Body of pancreas (tissue), 4 donors: ENCODE results near the gene NT5C3B. TPM values are rescaled to one million over a fixed set of nuclear protein-coding genes. Genes with fewer than 3 reads are reported as not detected.
A peak's percentile ranks its signal among the peaks of the same experiment; 100 is the strongest.

ENCODE experiments used
- ATAC-seq: fragments of 150-250 bp; one replicate; pipeline ENCODE4 v1.9.1; 2016
- DNase-seq, 4 donors: peaks; one replicate each; pipeline ENCODE4 v3.0.0-alpha.2; 2019
- H3K27ac ChIP-seq, 4 donors: fragments of 200-600 bp; sonication (generic); 1 replicate in 3 of 4; 2 replicates in 1 of 4; pipeline versions ENCODE4 v1.5.1 to v1.6.1; 2016 to 2019; ENCODE audit warnings: mild to moderate bottlenecking in 1 of 4, mixed read lengths in 1 of 4, moderate library complexity in 1 of 4
- H3K27me3 ChIP-seq, 2 donors: fragments of 200-600 bp; sonication (generic); one replicate each; pipeline ENCODE4 v1.6.0; 2016; ENCODE audit warnings: mild to moderate bottlenecking in 1 of 2
- H3K36me3 ChIP-seq, 2 donors: fragments of 200-600 bp; sonication (generic); replicated peaks in 1 of 2; 2 replicates each; pipeline ENCODE4 v1.5.1; 2016; ENCODE audit warnings: low read depth in 2 of 2; ENCODE audit not compliant: insufficient read depth in 1 of 2
- H3K4me1 ChIP-seq: fragments of 200-600 bp; sonication (generic); one replicate; pipeline ENCODE4 v1.6.0; 2016
- H3K4me3 ChIP-seq, 2 donors: fragments of 200-600 bp; sonication (generic); 1 replicate in 1 of 2; 2 replicates in 1 of 2; pipeline ENCODE4 v1.5.1; 2016 to 2019
- H3K9me3 ChIP-seq, 3 donors: fragments of 200-600 bp; sonication (generic); 1 replicate in 2 of 3; 2 replicates in 1 of 3; pipeline ENCODE4 v1.5.1; 2016
- CTCF ChIP-seq, 7 experiments: fragments of 450-650 bp in 4 of 7; fragments of 200-600 bp in 3 of 7; sonication (generic) in 3 of 7; IDR thresholded peaks; one replicate each; pipeline ENCODE4 v1.5.1; 2016 to 2019; ENCODE audit warnings: antibody characterized with exemption in 7 of 7
- POLR2A ChIP-seq, 3 donors: fragments of 450-650 bp; IDR thresholded peaks; one replicate each; pipeline ENCODE4 v1.6.1; 2016; ENCODE audit warnings: antibody characterized with exemption in 3 of 3, mild to moderate bottlenecking in 2 of 3
- WGBS, 2 donors: methylation state at CpG; one replicate each; pipeline ENCODE4 v1.1.5; 2017; 5-methylcytosine and 5-hydroxymethylcytosine counted together
- intact Hi-C: fragments of 100-400 bp; cut with DNase I; formaldehyde crosslinking; loops from one replicate; pipeline ENCODE4 v1.15.1; 2023
- total RNA-seq, 2 donors: library from RNA; depleted of rRNA; stranded (reverse); fragments of >200 nt; gene quantifications; one replicate each; pipeline ENCODE4 v1.1.0, GENCODE V29; 2016

Gene NT5C3B
- total RNA-seq, 2 donors from 2014 or later: 43.1 to 46.5 TPM

- H3K36me3 ChIP-seq: no peaks in the 10 kb centered on the region
- peak within 1 kb of the TSS; percentile 13 to 49 for H3K4me3 ChIP-seq
- TF ChIP-seq POLR2A (IDR thresholded peaks at IDR 0.05) (no peak), CTCF (IDR thresholded peaks at IDR 0.05) (no peak)
- ATAC-seq (peak; percentile 22), DNase-seq (peak; percentile 43 to 73 (median 62))
- H3K27ac ChIP-seq: peak within 1 kb of the TSS; percentile 53 to 80 (median 76)
- peaks cover 37% of the 10 kb centered on the region for H3K4me1 ChIP-seq
- no peaks in the 10 kb centered on the region for H3K9me3 ChIP-seq
- no peaks in the 10 kb centered on the region for H3K27me3 ChIP-seq
- intact Hi-C loops: no loop called here
- 2 to 6% methylated on average over 17 to 35 of the region's 35 CpGs for whole genome bisulfite sequencing, 2 donors
Observed at GRCh38 chr17:41812381-41813151, 23.5 kb downstream of the NT5C3B start, which contains the start of gene FKBP10. Gene FKBP10, plus strand, starts transcription at chr17:41813004. Its CDS starts 31 bp downstream, at chr17:41813035.

GRCh38 chr17:41811549-41812380 lies 24.3 kb downstream of the NT5C3B start, which contains the start of gene P3H4:
Gene P3H4, minus strand, starts transcription at chr17:41811949. Its CDS starts 34 bp downstream, at chr17:41811915.
- TF ChIP-seq POLR2A (IDR thresholded peaks at IDR 0.05): peak; percentile 54 to 67 (median 59)
- peak; percentile 50 to 89 (median 69) for TF ChIP-seq CTCF (IDR thresholded peaks at IDR 0.05)
- ATAC-seq: peak; percentile 90
- H3K4me3 ChIP-seq: peak within 1 kb of the TSS; percentile 13 to 49
- no peaks in the 10 kb centered on the region for H3K27me3 ChIP-seq
- no peaks in the 10 kb centered on the region for H3K9me3 ChIP-seq
- H3K36me3 ChIP-seq: no peaks in the 10 kb centered on the region
- WGBS, 2 donors: 1% methylated on average over 77 of the region's 96 CpGs; no CpG with 5 or more reads in 1 of the 2 donors
- H3K27ac ChIP-seq: peak within 1 kb of the TSS; percentile 53 to 80 (median 76)
- intact Hi-C loops: no loop called here
- H3K4me1 ChIP-seq: peaks cover 37% of the 10 kb centered on the region
- DNase-seq: peak; percentile 82 to 90 (median 84)

GRCh38 chr17:41810659-41811548 lies 25.1 kb downstream of the NT5C3B start:
- WGBS, 2 donors: 12 to 70% methylated on average over 7 to 57 of the region's 58 CpGs
- TF ChIP-seq POLR2A (IDR thresholded peaks at IDR 0.05) (no peak), CTCF (IDR thresholded peaks at IDR 0.05) (no peak)
- H3K36me3 ChIP-seq: no peaks in the 10 kb centered on the region
- peak overlapping the region; percentile 13 to 49 for H3K4me3 ChIP-seq
- peak; percentile 38 for ATAC-seq
- DNase-seq: peak; percentile 26 to 52 (median 35)
- peaks cover 37% of the 10 kb centered on the region for H3K4me1 ChIP-seq
- no peaks in the 10 kb centered on the region for H3K9me3 ChIP-seq
- intact Hi-C loops: no loop called here
- no peaks in the 10 kb centered on the region for H3K27me3 ChIP-seq
- peak overlapping the region; percentile 53 to 80 (median 76) for H3K27ac ChIP-seq

DNA sequence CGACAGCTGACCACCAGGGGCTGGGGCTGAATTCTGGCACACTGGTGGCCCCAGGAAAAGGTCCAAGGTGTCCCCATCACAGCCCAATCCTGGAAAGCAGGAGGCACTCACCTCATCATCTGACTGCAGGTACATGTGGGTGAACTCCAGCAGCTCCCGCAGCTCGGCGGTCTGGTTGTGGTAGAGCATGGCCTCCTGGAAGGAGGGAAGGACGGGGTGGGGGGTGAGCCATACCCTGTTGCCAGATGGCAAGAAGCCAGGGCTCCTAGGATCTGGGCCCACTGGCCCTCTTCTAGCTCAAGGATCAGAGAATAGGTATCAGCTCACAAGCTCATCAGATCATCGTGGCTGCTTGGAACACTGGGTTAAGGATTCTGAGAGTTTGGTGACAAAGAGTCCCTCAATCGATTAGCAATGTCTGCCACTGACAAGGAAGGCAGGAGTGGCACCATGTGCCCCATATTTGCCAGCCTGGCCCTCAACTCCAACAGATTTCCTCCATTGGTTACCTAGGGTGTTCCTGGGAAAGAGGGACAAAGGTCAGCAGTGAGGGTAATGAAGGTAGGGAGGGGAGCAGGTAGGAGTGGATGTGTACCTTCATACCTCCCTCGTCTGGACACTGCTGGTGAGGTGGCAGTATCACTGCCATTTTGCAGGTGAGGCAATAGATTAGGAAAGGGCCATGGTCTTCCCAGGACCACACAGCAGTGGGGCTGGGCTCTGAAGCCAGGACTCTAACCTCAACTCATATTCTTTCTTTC lies 29.2 kb downstream of the NT5C3B start:
- ATAC-seq (no peak), DNase-seq (no peak)
- intact Hi-C loops: no loop called here
- no peak overlapping the region for H3K4me3 ChIP-seq
- H3K27me3 ChIP-seq: no peaks in the 10 kb centered on the region
- no peaks in the 10 kb centered on the region for H3K9me3 ChIP-seq
- H3K27ac ChIP-seq: no peak overlapping the region
- TF ChIP-seq CTCF (IDR thresholded peaks at IDR 0.05) (no peak), POLR2A (IDR thresholded peaks at IDR 0.05) (no peak)
- peaks cover 0 to 2% of the 10 kb centered on the region in 2 donors for H3K36me3 ChIP-seq
- WGBS, 2 donors: 76 to 77% methylated on average over 3 to 8 of the region's 8 CpGs
- H3K4me1 ChIP-seq: peaks cover 23% of the 10 kb centered on the region
